Mucosa of stomach (tissue), 1 donor: ENCODE measurements around the gene MED9.
"Not testable (repeated sequence)": the region's sequence is repeated elsewhere in the genome, so short reads cannot be mapped to it uniquely, and the experiment has no call there.

Experiments
- H3K27me3 ChIP-seq: one replicate; pipeline ENCODE4 v1.7.0; 2013; ENCODE audit warnings: mild to moderate bottlenecking, low read length; ENCODE audit not compliant: control insufficient read depth, insufficient read depth
- H3K36me3 ChIP-seq: one replicate; pipeline ENCODE4 v1.7.0; 2013; ENCODE audit warnings: low read length; ENCODE audit not compliant: control insufficient read depth, insufficient read depth
- H3K4me1 ChIP-seq: one replicate; pipeline ENCODE4 v1.7.0; 2013; ENCODE audit warnings: mild to moderate bottlenecking, low read length; ENCODE audit not compliant: control insufficient read depth, insufficient read depth
- H3K4me3 ChIP-seq: one replicate; pipeline ENCODE4 v1.7.0; 2013; ENCODE audit warnings: low read length
- H3K9ac ChIP-seq: one replicate; pipeline ENCODE4 v1.7.0; 2013; ENCODE audit warnings: mild to moderate bottlenecking, low read length, moderate library complexity
- H3K9me3 ChIP-seq: one replicate; pipeline ENCODE4 v1.7.0; 2013; ENCODE audit warnings: mild to moderate bottlenecking, low read length, moderate library complexity; ENCODE audit not compliant: control insufficient read depth
- donor health status: Pancreatic carcinoma.

MED9 gene

DNA sequence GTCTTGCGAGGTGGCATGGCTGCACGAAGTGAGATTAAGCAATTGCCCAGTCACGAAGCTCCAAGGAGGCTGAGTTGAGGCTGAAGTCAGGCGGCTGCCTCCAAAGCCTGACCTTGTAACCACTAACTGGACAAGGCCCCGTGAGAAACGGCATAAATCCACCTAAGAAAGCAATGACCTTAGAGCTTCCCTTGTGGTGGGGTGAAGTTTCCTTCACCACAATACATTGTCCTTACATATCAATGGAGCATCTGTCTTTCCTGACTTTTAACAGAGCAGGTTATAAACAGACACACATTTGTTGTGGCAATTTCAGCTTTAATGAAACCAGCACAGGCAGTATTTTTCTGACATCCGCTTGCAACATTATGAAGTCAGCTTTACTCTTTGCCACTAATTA is 2.5 kb upstream of the MED9 start:
- Histone ChIP-seq H3K27me3 (peaks cover 11% of the 10 kb centered on the region), H3K9ac (no peak overlapping the region), H3K9me3 (no peaks in the 10 kb centered on the region), H3K36me3 (no peaks in the 10 kb centered on the region), H3K4me3 (no peak overlapping the region), H3K4me1 (peaks cover 11% of the 10 kb centered on the region)

- Histone ChIP-seq H3K4me1 (peaks cover 11% of the 10 kb centered on the region), H3K9ac (no peak overlapping the region), H3K36me3 (peaks cover 7% of the 10 kb centered on the region), H3K4me3 (no peak overlapping the region), H3K27me3 (no peaks in the 10 kb centered on the region), H3K9me3 (no peaks in the 10 kb centered on the region)
Observed at GRCh38 chr17:17479209-17479608, 2.4 kb downstream of the MED9 start.

- peaks cover 7% of the 10 kb centered on the region for H3K36me3 ChIP-seq
- no peaks in the 10 kb centered on the region for H3K27me3 ChIP-seq
- H3K4me3 ChIP-seq, result no peak overlapping the region
- peaks cover 11% of the 10 kb centered on the region for H3K4me1 ChIP-seq
- no peak overlapping the region for H3K9ac ChIP-seq
- H3K9me3 ChIP-seq, result no peaks in the 10 kb centered on the region
Observed at GRCh38 chr17:17480593-17481148, 3.9 kb downstream of the MED9 start.

- Histone ChIP-seq H3K27me3 (no peaks in the 10 kb centered on the region), H3K9me3 (no peaks in the 10 kb centered on the region), H3K4me3 (no peak overlapping the region), H3K9ac (no peak overlapping the region), H3K36me3 (peaks cover 7% of the 10 kb centered on the region), H3K4me1 (peaks cover 11% of the 10 kb centered on the region)
Observed at GRCh38 chr17:17481860-17482259, 5.1 kb downstream of the MED9 start.

DNA sequence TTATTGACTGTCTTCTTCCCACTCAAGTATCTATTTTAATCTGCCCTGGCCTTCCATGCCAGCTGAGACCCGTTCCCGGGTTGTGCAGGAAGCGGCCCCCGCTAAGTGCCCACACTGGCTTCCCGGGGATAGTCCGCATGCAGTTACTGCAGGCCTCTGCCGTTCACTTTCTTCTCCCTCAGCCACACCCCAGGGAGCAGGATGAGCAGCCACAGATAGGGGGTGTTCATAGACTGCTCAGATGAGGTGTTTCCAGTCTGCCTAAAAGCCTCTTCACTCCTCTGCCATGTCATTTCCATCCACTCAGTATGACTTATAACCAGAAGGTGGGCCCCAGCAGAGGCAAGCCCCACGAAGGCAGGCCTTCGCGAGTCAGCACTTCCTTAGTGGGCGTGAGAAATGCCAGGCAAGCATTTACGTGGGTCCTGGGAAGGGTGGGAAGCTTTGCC is 7.7 kb downstream of the MED9 start:
- no peak overlapping the region for H3K9ac ChIP-seq
- H3K9me3 ChIP-seq, result no peaks in the 10 kb centered on the region
- no peak overlapping the region for H3K4me3 ChIP-seq
- peaks cover 7% of the 10 kb centered on the region for H3K36me3 ChIP-seq
- H3K27me3 ChIP-seq, result no peaks in the 10 kb centered on the region
- no peaks in the 10 kb centered on the region for H3K4me1 ChIP-seq

DNA sequence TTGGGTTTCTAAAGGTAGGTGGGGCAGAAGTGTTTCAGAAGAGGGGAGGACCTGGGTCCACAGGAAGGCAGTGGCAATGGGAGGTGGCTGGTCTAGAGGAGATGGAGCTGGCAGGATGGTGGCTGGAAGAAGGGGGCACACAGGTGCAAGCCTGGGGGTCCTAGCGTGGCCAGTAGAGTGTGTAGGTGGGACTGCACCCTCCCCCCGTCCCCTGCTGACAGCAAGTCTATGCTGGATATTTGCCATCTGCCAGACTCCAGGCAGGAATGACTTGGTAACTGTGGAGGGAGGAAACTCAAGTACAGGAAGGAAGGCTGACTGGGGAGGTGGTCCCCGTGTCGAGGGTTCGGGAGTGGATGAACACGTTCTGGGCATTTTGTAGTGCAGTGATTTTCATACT is 8.6 kb downstream of the MED9 start:
- Histone ChIP-seq H3K27me3 (no peaks in the 10 kb centered on the region), H3K9ac (no peak overlapping the region), H3K36me3 (peaks cover 6% of the 10 kb centered on the region), H3K4me1 (no peaks in the 10 kb centered on the region), H3K4me3 (no peak overlapping the region), H3K9me3 (no peaks in the 10 kb centered on the region)

DNA sequence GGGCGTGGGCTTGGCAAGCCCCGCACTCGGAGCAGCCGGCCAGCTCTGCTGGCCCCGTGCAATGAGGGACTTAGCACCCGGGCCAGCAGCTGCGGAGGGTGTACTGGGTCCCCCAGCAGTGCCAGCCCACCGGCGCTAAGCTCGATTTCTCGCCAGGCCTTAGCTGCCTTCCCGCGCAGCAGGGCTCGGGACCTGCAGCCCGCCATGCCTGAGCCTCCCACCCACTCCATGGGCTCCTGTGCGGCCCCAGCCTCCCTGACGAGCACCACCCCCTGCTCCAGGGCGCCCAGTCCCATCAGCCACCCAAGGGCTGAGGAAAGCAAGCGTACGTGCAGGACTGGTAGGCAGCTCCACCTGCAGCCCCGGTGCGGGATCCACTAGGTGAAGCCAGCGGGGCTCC is 9.6 kb downstream of the MED9 start:
- not testable (repeated sequence) for H3K27me3 ChIP-seq, H3K4me1 ChIP-seq, H3K36me3 ChIP-seq, H3K9ac ChIP-seq, H3K9me3 ChIP-seq, H3K4me3 ChIP-seq

DNA sequence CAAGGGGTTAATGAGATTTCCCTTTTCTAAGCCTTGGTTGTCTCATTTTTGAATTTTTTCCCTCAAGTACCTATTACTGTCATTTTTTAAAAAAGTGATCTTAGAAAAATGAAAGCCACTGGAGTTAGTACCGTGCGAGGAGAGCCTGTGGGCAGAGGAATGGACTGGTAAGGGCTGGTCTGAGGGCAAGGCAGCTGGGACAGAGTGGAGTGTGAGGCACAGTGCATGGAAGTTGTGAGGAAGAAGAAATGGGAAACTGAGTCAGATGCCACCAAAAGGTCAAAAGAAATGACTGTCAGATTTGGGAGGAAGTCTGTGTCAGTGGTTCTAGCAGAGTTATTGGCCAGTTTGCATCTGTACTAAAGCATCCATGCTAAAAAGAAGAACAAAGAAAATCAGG is 11.2 kb downstream of the MED9 start:
- Histone ChIP-seq H3K27me3 (no peaks in the 10 kb centered on the region), H3K9ac (no peak overlapping the region), H3K36me3 (peaks cover 6% of the 10 kb centered on the region), H3K9me3 (no peaks in the 10 kb centered on the region), H3K4me3 (no peak overlapping the region), H3K4me1 (no peaks in the 10 kb centered on the region)

GRCh38 chr17:17491031-17491471 is 14.3 kb downstream of the MED9 start:
- H3K4me1 ChIP-seq, result peaks cover 17% of the 10 kb centered on the region
- no peaks in the 10 kb centered on the region for H3K9me3 ChIP-seq
- H3K4me3 ChIP-seq, result no peak overlapping the region
- no peak overlapping the region for H3K9ac ChIP-seq
- H3K36me3 ChIP-seq, result peaks cover 6% of the 10 kb centered on the region
- peaks cover 16% of the 10 kb centered on the region for H3K27me3 ChIP-seq

DNA sequence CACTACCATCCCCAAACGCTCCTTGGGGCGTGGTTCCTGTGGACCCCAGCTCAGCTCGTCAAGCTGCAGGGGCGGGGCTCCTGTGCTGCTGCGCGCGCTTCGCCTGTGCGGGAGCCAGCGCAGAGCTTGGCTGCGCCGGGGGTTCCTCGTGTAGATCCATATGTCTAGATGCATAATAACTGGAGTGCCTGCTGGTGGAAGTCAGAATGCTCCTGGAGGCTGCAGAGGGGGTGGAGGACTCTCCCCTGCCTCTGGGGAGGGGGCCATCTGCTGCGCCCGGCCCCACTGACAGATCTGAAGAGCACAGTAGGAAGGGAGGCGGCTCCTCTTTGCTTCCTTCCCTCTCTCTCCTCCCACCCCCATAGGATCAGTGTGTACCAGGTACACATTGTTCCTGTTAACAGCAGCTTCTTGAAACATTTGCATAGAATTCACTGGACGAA is 14.8 kb downstream of the MED9 start:
- Histone ChIP-seq H3K4me3 (no peak overlapping the region), H3K9me3 (no peaks in the 10 kb centered on the region), H3K9ac (no peak overlapping the region), H3K36me3 (peaks cover 6% of the 10 kb centered on the region), H3K27me3 (peaks cover 16% of the 10 kb centered on the region), H3K4me1 (peaks cover 17% of the 10 kb centered on the region)

DNA sequence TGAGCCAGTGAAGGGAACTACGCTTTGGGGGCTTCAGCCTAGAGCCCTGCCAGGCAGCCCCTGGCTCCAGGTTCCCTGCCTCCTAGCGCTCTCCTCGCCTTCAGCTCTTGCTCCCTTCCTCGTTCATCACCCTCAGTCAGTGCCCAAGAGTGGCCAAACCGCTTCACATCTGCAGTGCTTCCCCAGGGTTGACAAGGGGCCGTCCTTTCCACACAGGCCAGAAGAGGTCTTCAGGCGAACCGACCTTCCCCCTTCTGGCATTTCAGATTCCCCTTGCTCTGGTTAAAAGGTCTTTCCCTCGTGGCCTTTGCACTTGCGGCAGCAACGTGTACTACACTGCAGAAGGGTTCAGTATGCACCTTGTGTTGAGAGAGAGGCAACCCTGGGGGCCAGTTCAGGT is 15.3 kb downstream of the MED9 start:
- Histone ChIP-seq H3K4me1 (peaks cover 17% of the 10 kb centered on the region), H3K27me3 (peaks cover 16% of the 10 kb centered on the region), H3K4me3 (no peak overlapping the region), H3K9ac (no peak overlapping the region), H3K36me3 (peaks cover 6% of the 10 kb centered on the region), H3K9me3 (no peaks in the 10 kb centered on the region)

- Histone ChIP-seq H3K36me3 (peaks cover 6% of the 10 kb centered on the region), H3K27me3 (peaks cover 16% of the 10 kb centered on the region), H3K4me1 (peaks cover 17% of the 10 kb centered on the region), H3K4me3 (no peak overlapping the region), H3K9me3 (no peaks in the 10 kb centered on the region), H3K9ac (no peak overlapping the region)
Observed at GRCh38 chr17:17492571-17492970, 15.8 kb downstream of the MED9 start.
